GM12891 (cell line): ENCODE data around the gene COMMD9.

Experiments
- POLR2A ChIP-seq: IDR thresholded peaks from 2 replicates; pipeline ENCODE4 v1.6.1; 2011; ENCODE audit warnings: low read depth, low read length, control low read depth
- POU2F2 ChIP-seq: IDR thresholded peaks from 2 replicates; pipeline ENCODE4 v1.6.1; 2011; ENCODE audit warnings: low read depth, mild to moderate bottlenecking, control low read depth, low read length, moderate library complexity
- SPI1 ChIP-seq: IDR thresholded peaks from 2 replicates; pipeline ENCODE4 v1.6.1; 2011; ENCODE audit warnings: low read depth, low read length, control low read depth
- TAF1 ChIP-seq: IDR thresholded peaks from 2 replicates; pipeline ENCODE4 v1.6.1; 2011; ENCODE audit warnings: low read depth, low read length, control low read depth

- no peak for TF ChIP-seq POLR2A
- no peak for TF ChIP-seq POU2F2
- TF ChIP-seq SPI1 = no peak
- no peak for TF ChIP-seq TAF1
Observed at GRCh38 chr11:36235750-36236149, 53.5 kb downstream of the COMMD9 start.
